SK-N-SH (cell line): ENCODE data around the gene KCNE5. TPM values are rescaled to one million over a fixed set of nuclear protein-coding genes. Genes with fewer than 3 reads are reported as not detected.
"Not testable (repeated sequence)": the region's sequence is repeated elsewhere in the genome, so short reads cannot be mapped to it uniquely, and the experiment has no call there.

ENCODE experiments used
- CTCF ChIA-PET: fragments of 300-600, 350-600 bp; formaldehyde crosslinking; extraction: SDS; loops from one replicate; lab custom pipeline; 2021; lab: Yijun Ruan, JAX
- POLR2A ChIA-PET: fragments of 350-600 bp; sonication (Branson Sonifier 250); formaldehyde crosslinking; extraction: SDS; loops from one replicate; lab custom pipeline; 2020; ENCODE audit warnings: antibody characterized with exemption, inconsistent platforms; lab: Yijun Ruan, JAX
- DNase-seq: peaks from one replicate; pipeline ENCODE4 v3.0.0; 2012
- H2AFZ ChIP-seq: fragments of 200-600 bp; sonication (generic); 2 replicates; pipeline ENCODE4 v1.8.1; 2016; ENCODE audit warnings: antibody characterized with exemption, mild to moderate bottlenecking, low read depth
- H3F3A ChIP-seq: fragments of 200-600 bp; sonication (generic); replicated peaks from 2 replicates; pipeline ENCODE3; 2016; ENCODE audit warnings: antibody characterized with exemption, mild to moderate bottlenecking; ENCODE audit not compliant: insufficient read depth
- H3K27ac ChIP-seq, 2 experiments: fragments of 200-500 bp in 1 of 2; fragments of 200-600 bp in 1 of 2; sonication (Bioruptor generic) in 1 of 2; sonication (generic), shearing (Covaris generic) in 1 of 2; 2 replicates each; pipeline versions ENCODE4 v1.5.1 to v1.6.1; 2014 to 2016; ENCODE audit warnings: low read depth in 2 of 2, inconsistent platforms in 1 of 2, low read length in 1 of 2, mild to moderate bottlenecking in 1 of 2, mixed read lengths in 1 of 2
- H3K27me3 ChIP-seq: fragments of 200-600 bp; sonication (generic), shearing (Covaris generic); 2 replicates; pipeline ENCODE4 v1.6.1; 2016; ENCODE audit warnings: mixed run types; ENCODE audit not compliant: insufficient read depth
- H3K36me3 ChIP-seq, 2 experiments: fragments of 200-500 bp in 1 of 2; fragments of 200-600 bp in 1 of 2; sonication (Bioruptor generic) in 1 of 2; sonication (generic) in 1 of 2; replicated peaks in 1 of 2; 2 replicates each; pipeline versions ENCODE3 to v1.5.1; 2014 to 2016; ENCODE audit warnings: low read length in 1 of 2, mild to moderate bottlenecking in 1 of 2; ENCODE audit not compliant: insufficient read depth in 2 of 2, control insufficient read depth in 1 of 2
- H3K4me1 ChIP-seq, 2 experiments: fragments of 200-500 bp in 1 of 2; fragments of 200-600 bp in 1 of 2; sonication (Bioruptor generic) in 1 of 2; sonication (generic), shearing (Covaris generic) in 1 of 2; 2 replicates each; pipeline versions ENCODE4 v1.5.1 to v1.6.1; 2014 to 2016; ENCODE audit warnings: low read depth in 1 of 2, low read length in 1 of 2, mixed run types in 1 of 2; ENCODE audit not compliant: insufficient read depth in 2 of 2, control insufficient read depth in 1 of 2
- H3K4me2 ChIP-seq: fragments of 200-600 bp; sonication (generic), shearing (Covaris generic); 2 replicates; pipeline ENCODE4 v1.6.1; 2017; ENCODE audit warnings: mixed run types
- H3K4me3 ChIP-seq, 2 experiments: fragments of 200-500 bp in 1 of 2; fragments of 200-600 bp in 1 of 2; sonication (Bioruptor generic) in 1 of 2; sonication (generic), shearing (Covaris generic) in 1 of 2; 2 replicates each; pipeline versions ENCODE4 v1.5.1 to v1.8.1; 2014 to 2016; ENCODE audit warnings: low read depth in 2 of 2, inconsistent platforms in 1 of 2, low read length in 1 of 2, mild to moderate bottlenecking in 1 of 2, mixed read lengths in 1 of 2, moderate library complexity in 1 of 2
- H3K79me2 ChIP-seq: fragments of 200-600 bp; sonication (generic); 2 replicates; pipeline ENCODE4 v1.8.1; 2017; ENCODE audit warnings: mild to moderate bottlenecking; ENCODE audit not compliant: insufficient read depth
- H3K9ac ChIP-seq: fragments of 200-600 bp; sonication (generic); 2 replicates; pipeline ENCODE4 v1.6.1; 2017; ENCODE audit warnings: mixed run types
- H3K9me2 ChIP-seq: fragments of 200-600 bp; sonication (generic); 2 replicates; pipeline ENCODE4 v1.6.1; 2017; ENCODE audit warnings: mixed run types
- H3K9me3 ChIP-seq: fragments of 200-600 bp; sonication (generic); 2 replicates; pipeline ENCODE4 v1.6.1; 2017; ENCODE audit warnings: mixed run types, mild to moderate bottlenecking, moderate library complexity
- H4K20me1 ChIP-seq: fragments of 200-600 bp; sonication (generic); 2 replicates; pipeline ENCODE4 v1.6.1; 2017; ENCODE audit warnings: mild to moderate bottlenecking, mixed run types; ENCODE audit not compliant: insufficient read depth
- CTCF ChIP-seq: fragments of 200-600 bp; sonication (generic); IDR thresholded peaks from 2 replicates; pipeline ENCODE4 v1.6.1; 2017; ENCODE audit warnings: antibody characterized with exemption, mild to moderate bottlenecking, moderate library complexity
- ELF1 ChIP-seq: IDR thresholded peaks from 2 replicates; pipeline ENCODE4 v1.4.0; 2012
- EP300 ChIP-seq, 2 experiments: IDR thresholded peaks; 2 replicates each; pipeline versions ENCODE4 v1.4.0 to v1.6.1; 2012; ENCODE audit warnings: borderline replicate concordance in 1 of 2, low read depth in 1 of 2, low read length in 1 of 2
- EZH2phosphoT487 ChIP-seq: fragments of 200-600 bp; sonication (generic); IDR thresholded peaks from 2 replicates; pipeline ENCODE4 v1.6.1; 2017; ENCODE audit warnings: low read depth, mixed run types, mild to moderate bottlenecking, antibody characterized with exemption, moderate library complexity, borderline replicate concordance
- FOXJ3 ChIP-seq: sonication (generic); formaldehyde crosslinking; IDR thresholded peaks from 2 replicates; pipeline ENCODE4 v1.5.1; 2020; ENCODE audit warnings: mild to moderate bottlenecking, missing genetic modification reagents
- GABPA ChIP-seq: IDR thresholded peaks from 2 replicates; pipeline ENCODE4 v1.4.0; 2012; ENCODE audit warnings: low read depth, mild to moderate bottlenecking
- MXI1 ChIP-seq: IDR thresholded peaks from 2 replicates; pipeline ENCODE4 v1.6.1; 2012; ENCODE audit warnings: mild to moderate bottlenecking, low read depth, low read length, improper control_type of control experiment
- NRF1 ChIP-seq: IDR thresholded peaks from 2 replicates; pipeline ENCODE4 v1.6.1; 2012; ENCODE audit warnings: low read depth, mild to moderate bottlenecking, low read length
- RCOR1 ChIP-seq: fragments of 150-350 bp; IDR thresholded peaks from 2 replicates; pipeline ENCODE4 v1.6.1; 2017; ENCODE audit warnings: antibody characterized with exemption, low read length
- REST ChIP-seq: IDR thresholded peaks from 2 replicates; pipeline ENCODE4 v1.6.1; 2012; ENCODE audit warnings: mild to moderate bottlenecking, low read depth, low read length, moderate library complexity
- RXRA ChIP-seq: IDR thresholded peaks from 2 replicates; pipeline ENCODE4 v1.4.0; 2012; ENCODE audit warnings: low read depth, mild to moderate bottlenecking, borderline replicate concordance
- SMC3 ChIP-seq: IDR thresholded peaks from 2 replicates; pipeline ENCODE4 v1.6.1; 2012; ENCODE audit warnings: low read depth, low read length, improper control_type of control experiment
- TEAD4 ChIP-seq: IDR thresholded peaks from 2 replicates; pipeline ENCODE4 v1.4.0; 2012; ENCODE audit warnings: mild to moderate bottlenecking, borderline replicate concordance; ENCODE audit not compliant: insufficient read depth
- WGBS: methylation state at CpG from one replicate; pipeline ENCODE4 v1.1.6; 2017; ENCODE audit warnings: low lambda C conversion rate; 5-methylcytosine and 5-hydroxymethylcytosine counted together
- polyA plus RNA-seq, 3 experiments: library from polyadenylated mRNA; depleted of rRNA; stranded (reverse); fragments of >200 nt; gene quantifications; 2 replicates each; pipeline ENCODE4 v1.2.3, GENCODE V29; 2012

KCNE5 gene
- polyA plus RNA-seq, 1 of the 3 experiments (the other 2 are of a cell fraction) = 0.21 TPM

- 59% methylated on average over 5 of the region's 5 CpGs for WGBS
- Histone ChIP-seq H4K20me1 (no peaks in the 10 kb centered on the region), H3K79me2 (peaks cover 4% of the 10 kb centered on the region; the same call in 1 of the 2 replicates), H3K9me3 (no peaks in the 10 kb centered on the region), H3K36me3 (peaks cover 2 to 22% of the 10 kb centered on the region in 2 experiments), H3K4me3 (no peak overlapping the region), H3K4me1 (no peaks in the 10 kb centered on the region), H3F3A (no peaks in the 10 kb centered on the region), H3K27ac (no peak overlapping the region), H3K4me2 (no peak overlapping the region), H3K9ac (no peak overlapping the region), H3K27me3 (no peaks in the 10 kb centered on the region), H3K9me2 (no peaks in the 10 kb centered on the region), H2AFZ (no peak overlapping the region)
- no peak for DNase-seq
- ChIA-PET POLR2A (no interaction called here), CTCF (interaction anchor here (1.1 to 1.6 kb wide), 2 partner anchors 16 to 20 kb away, joined by 3 to 5 read pairs; no protein-coding TSS in a partner anchor)
- no peak for TF ChIP-seq EP300 (IDR thresholded peaks at IDR 0.05; ENCODE audit: borderline replicate concordance in 1 of 2, low read depth in 1 of 2, low read length in 1 of 2)
- no peak for TF ChIP-seq REST
- no peak for TF ChIP-seq TEAD4
- no peak for TF ChIP-seq RCOR1
- no peak for TF ChIP-seq MXI1
- TF ChIP-seq ELF1 = no peak
Observed at GRCh38 chrX:109654516-109655109, 29.6 kb upstream of the KCNE5 start.

GRCh38 chrX:109644671-109645070 is 19.7 kb upstream of the KCNE5 start:
- H2AFZ ChIP-seq, H3K4me2 ChIP-seq, H3K27ac ChIP-seq, H3F3A ChIP-seq, H3K36me3 ChIP-seq, H3K4me3 ChIP-seq, H3K9me2 ChIP-seq, POLR2A ChIA-PET, H3K9ac ChIP-seq, CTCF ChIA-PET, H3K9me3 ChIP-seq, H4K20me1 ChIP-seq, DNase-seq, H3K27me3 ChIP-seq, H3K4me1 ChIP-seq: not testable (repeated sequence)
- H3K79me2 ChIP-seq = peaks cover 18% of the 10 kb centered on the region
- WGBS = 49% methylated on average over 3 of the region's 19 CpGs

GRCh38 chrX:109643687-109644086 is 18.7 kb upstream of the KCNE5 start:
- Histone ChIP-seq H3F3A (no peaks in the 10 kb centered on the region), H4K20me1 (no peaks in the 10 kb centered on the region), H3K9me2 (no peaks in the 10 kb centered on the region), H3K27ac (no peak overlapping the region), H3K4me2 (no peak overlapping the region), H3K27me3 (no peaks in the 10 kb centered on the region; the same call in 1 of the 2 replicates), H3K79me2 (peaks cover 14% of the 10 kb centered on the region), H3K4me3 (no peak overlapping the region), H3K9ac (no peak overlapping the region), H3K36me3 (no peaks in the 10 kb centered on the region), H2AFZ (no peak overlapping the region), H3K4me1 (0 out of 4 replicates have a peak, but pooled peaks cover 0 to 3% of the 10 kb centered on the region in 2 experiments), H3K9me3 (no peaks in the 10 kb centered on the region)
- 49% methylated on average over 2 of the region's 2 CpGs for WGBS
- POLR2A ChIA-PET = no interaction called here
- DNase-seq = no peak
- CTCF ChIA-PET = interaction anchor here (0.7 to 1.8 kb wide), 2 partner anchors 9 to 174 kb away, joined by 3 to 7 read pairs; no protein-coding TSS in a partner anchor
- TF ChIP-seq NRF1 = no peak
- no peak for TF ChIP-seq EZH2phosphoT487
- TF ChIP-seq RXRA = no peak
- TF ChIP-seq FOXJ3 (CRISPR knock-in tag) = no peak
- no peak for TF ChIP-seq CTCF
- no peak for TF ChIP-seq GABPA
- TF ChIP-seq SMC3 = no peak
